HCT116 (cell line): ENCODE results near the gene LGR6. TPM values are rescaled to one million over a fixed set of nuclear protein-coding genes. Genes with fewer than 3 reads are reported as not detected.

Experiments used
- ATAC-seq: fragments of 200-7000 bp; cut with Tn5 transposase; 2 replicates; pipeline ENCODE4 v1.9.1; 2020; ENCODE audit warnings: mild to moderate bottlenecking, moderate library complexity
- BruUV-seq: library from RNA; stranded (reverse); fragments of 400-500 nt; replicated peaks from 2 replicates; lab custom pipeline; 2021; lab: Mats Ljungman, UMichigan
- CTCF ChIA-PET: fragments of 300-600 bp; sonication (Branson Sonifier 250); formaldehyde crosslinking; loops from one replicate; lab custom pipeline; 2021; ENCODE audit warnings: antibody characterized with exemption; lab: Charles Lee
- POLR2A ChIA-PET: fragments of 300-600, 350-600 bp; sonication (Branson Sonifier 250); formaldehyde crosslinking; loops from one replicate; lab custom pipeline; 2021; ENCODE audit warnings: antibody characterized with exemption; lab: Charles Lee
- RAD21 ChIA-PET, 2 experiments: fragments of 300-600 bp; sonication (Branson Sonifier 250); formaldehyde crosslinking; loops; one replicate each; lab custom pipeline; 2023; ENCODE audit warnings: low total read pairs in 2 of 2; ENCODE audit not compliant: uncharacterized antibody in 2 of 2, unreplicated experiment in 2 of 2, low non-redundant PET in 1 of 2; lab: Charles Lee
- DNase-seq: peaks from one replicate; pipeline ENCODE4 v3.0.0-alpha.2; 2010; ENCODE audit warnings: low read depth, low spot score
- H2AFZ ChIP-seq: fragments of 200-600 bp; shearing (Covaris generic), sonication (generic); 2 replicates; pipeline ENCODE4 v1.6.1; 2017; ENCODE audit warnings: low read depth, mixed run types, mixed read lengths, antibody characterized with exemption, low read length; ENCODE audit not compliant: poor library complexity, severe bottlenecking
- H3K27ac ChIP-seq: 2 replicates; pipeline ENCODE4 v1.5.1; 2012; ENCODE audit warnings: low read depth, low read length
- H3K27me3 ChIP-seq: fragments of 200-600 bp; sonication (generic); 2 replicates; pipeline ENCODE4 v1.6.1; 2016; ENCODE audit warnings: mixed run types, low read length, mixed read lengths; ENCODE audit not compliant: insufficient read depth
- H3K36me3 ChIP-seq, 2 experiments: fragments of 200-500 bp in 1 of 2; fragments of 200-600 bp in 1 of 2; sonication (Bioruptor generic) in 1 of 2; sonication (generic) in 1 of 2; 2 replicates each; pipeline versions ENCODE4 v1.5.1 to v1.6.1; 2014 to 2016; ENCODE audit warnings: low read length in 2 of 2, inconsistent platforms in 1 of 2, mixed read lengths in 1 of 2, mixed run types in 1 of 2; ENCODE audit not compliant: insufficient read depth in 2 of 2, control insufficient read depth in 1 of 2
- H3K4me1 ChIP-seq, 2 experiments: fragments of 200-600 bp in 1 of 2; sonication (generic) in 1 of 2; 2 replicates each; pipeline versions ENCODE4 v1.5.1 to v1.6.1; 2012 to 2017; ENCODE audit warnings: low read length in 2 of 2, inconsistent platforms in 1 of 2, mild to moderate bottlenecking in 1 of 2, mixed read lengths in 1 of 2, mixed run types in 1 of 2, moderate library complexity in 1 of 2; ENCODE audit not compliant: insufficient read depth in 2 of 2, control insufficient read depth in 1 of 2
- H3K4me2 ChIP-seq: fragments of 200-600 bp; sonication (generic); 2 replicates; pipeline ENCODE4 v1.6.1; 2017; ENCODE audit warnings: mixed run types, low read length, mixed read lengths
- H3K4me3 ChIP-seq, 2 experiments: fragments of 200-600 bp in 1 of 2; sonication (generic) in 1 of 2; replicated peaks in 1 of 2; 2 replicates each; pipeline ENCODE4 v1.5.1; 2011 to 2016; ENCODE audit warnings: low read length in 2 of 2, control low read depth in 1 of 2, low read depth in 1 of 2, mild to moderate bottlenecking in 1 of 2, mixed read lengths in 1 of 2, mixed run types in 1 of 2
- H3K79me2 ChIP-seq: fragments of 200-600 bp; sonication (generic); 2 replicates; pipeline ENCODE4 v1.6.1; 2017; ENCODE audit warnings: mild to moderate bottlenecking, mixed run types, low read length, moderate library complexity, mixed read lengths; ENCODE audit not compliant: insufficient read depth
- H3K9ac ChIP-seq: fragments of 200-600 bp; sonication (generic); 2 replicates; pipeline ENCODE4 v1.6.1; 2016; ENCODE audit warnings: low read length, mixed read lengths
- H3K9me2 ChIP-seq: fragments of 200-600 bp; sonication (generic), shearing (Covaris generic); 2 replicates; pipeline ENCODE4 v1.6.1; 2017; ENCODE audit warnings: mixed run types, mild to moderate bottlenecking, moderate library complexity; ENCODE audit not compliant: insufficient read depth
- H3K9me3 ChIP-seq, 2 experiments: fragments of 200-500 bp in 1 of 2; fragments of 200-600 bp in 1 of 2; sonication (Bioruptor generic) in 1 of 2; sonication (generic) in 1 of 2; 2 replicates each; pipeline ENCODE4 v1.6.1; 2014 to 2017; ENCODE audit warnings: low read length in 2 of 2, mixed read lengths in 2 of 2, inconsistent platforms in 1 of 2, low read depth in 1 of 2, mild to moderate bottlenecking in 1 of 2, mixed run types in 1 of 2, moderate library complexity in 1 of 2; ENCODE audit not compliant: control insufficient read depth in 1 of 2, insufficient read depth in 1 of 2
- H4K20me1 ChIP-seq: fragments of 200-600 bp; sonication (generic), shearing (Covaris generic); 2 replicates; pipeline ENCODE4 v1.6.1; 2017; ENCODE audit warnings: mixed run types, mild to moderate bottlenecking, moderate library complexity; ENCODE audit not compliant: insufficient read depth
- CBX3 ChIP-seq: IDR thresholded peaks from 2 replicates; pipeline ENCODE4 v1.6.1; 2012; ENCODE audit warnings: low read depth
- CEBPB ChIP-seq: IDR thresholded peaks from 2 replicates; pipeline ENCODE4 v1.6.1; 2012; ENCODE audit warnings: low read depth
- ELF1 ChIP-seq: IDR thresholded peaks from 2 replicates; pipeline ENCODE4 v1.6.1; 2012; ENCODE audit warnings: low read depth, borderline replicate concordance
- EZH2 ChIP-seq: fragments of 200-600 bp; sonication (generic); IDR thresholded peaks from 2 replicates; pipeline ENCODE4 v1.6.1; 2017; ENCODE audit warnings: antibody characterized with exemption, mixed run types
- EZH2phosphoT487 ChIP-seq: fragments of 200-600 bp; IDR thresholded peaks from 2 replicates; pipeline ENCODE4 v1.6.1; 2018; ENCODE audit warnings: antibody characterized with exemption, borderline replicate concordance
- FOSL1 ChIP-seq: IDR thresholded peaks from 2 replicates; pipeline ENCODE4 v1.6.1; 2012; ENCODE audit warnings: low read depth
- MAX ChIP-seq: IDR thresholded peaks from 2 replicates; pipeline ENCODE4 v1.6.1; 2012
- POLR2A ChIP-seq: IDR thresholded peaks from 2 replicates; pipeline ENCODE4 v1.7.0; 2011; ENCODE audit warnings: borderline replicate concordance; ENCODE audit not compliant: insufficient read depth, insufficient read length; ENCODE audit errors: extremely low read depth
- POLR2AphosphoS5 ChIP-seq: IDR thresholded peaks from 2 replicates; pipeline ENCODE4 v1.6.1; 2011; ENCODE audit warnings: mild to moderate bottlenecking, low read depth, low read length, moderate library complexity
- RAD21 ChIP-seq: IDR thresholded peaks from 2 replicates; pipeline ENCODE4 v1.6.1; 2012; ENCODE audit warnings: low read depth, mild to moderate bottlenecking
- SP1 ChIP-seq: IDR thresholded peaks from 2 replicates; pipeline ENCODE4 v1.6.1; 2012; ENCODE audit warnings: low read depth
- SRF ChIP-seq: IDR thresholded peaks from 2 replicates; pipeline ENCODE4 v1.6.1; 2012; ENCODE audit warnings: low read depth
- ZBTB33 ChIP-seq: IDR thresholded peaks from 2 replicates; pipeline ENCODE4 v1.6.1; 2011; ENCODE audit warnings: mild to moderate bottlenecking, low read length, moderate library complexity; ENCODE audit not compliant: insufficient replicate concordance; ENCODE audit errors: extremely low read depth
- ZFX ChIP-seq: fragments of 450-650 bp; IDR thresholded peaks from 2 replicates; pipeline ENCODE4 v1.6.1; 2017
- intact Hi-C: fragments of 100-400 bp; cut with micrococcal nuclease; formaldehyde crosslinking; loops from 2 replicates; pipeline ENCODE4 v1.10.0; 2022
- total RNA-seq: library from RNA; stranded (reverse); gene quantifications from one replicate; pipeline ENCODE4 v1.2.1, GENCODE V29; 2021; ENCODE audit not compliant: unreplicated experiment
- TF ChIP-seq, protein P1 (sequence below): IDR thresholded peaks from 2 replicates; pipeline ENCODE4 v1.6.1; 2012
- TF ChIP-seq, protein P2 (sequence below), 3 experiments: fragments of 200-600 bp in 1 of 3; sonication (generic) in 1 of 3; IDR thresholded peaks in 2 of 3; conservative IDR thresholded peaks in 1 of 3; 2 replicates each; pipeline ENCODE4 v1.5.1; 2012 to 2017; ENCODE audit warnings: low read depth in 2 of 3, low read length in 2 of 3, antibody characterized with exemption in 1 of 3, borderline replicate concordance in 1 of 3, control low read depth in 1 of 3, mild to moderate bottlenecking in 1 of 3, mixed read lengths in 1 of 3, mixed run types in 1 of 3, moderate library complexity in 1 of 3; ENCODE audit not compliant: insufficient read depth in 1 of 3

LGR6 gene
- total RNA-seq, 1 experiment from 2014 or later: 0.20 TPM

GRCh38 chr1:202333861-202334260 is 140.3 kb downstream of the LGR6 start (continued):
- TF ChIP-seq SP1 (no peak), FOSL1 (no peak), POLR2AphosphoS5 (no peak), EZH2phosphoT487 (no peak), ZBTB33 (no peak), POLR2A (no peak), SRF (no peak), ZFX (no peak), ELF1 (no peak), CBX3 (no peak), CEBPB (no peak), EZH2 (no peak), MAX (no peak)
- TF ChIP-seq, protein P1, sequence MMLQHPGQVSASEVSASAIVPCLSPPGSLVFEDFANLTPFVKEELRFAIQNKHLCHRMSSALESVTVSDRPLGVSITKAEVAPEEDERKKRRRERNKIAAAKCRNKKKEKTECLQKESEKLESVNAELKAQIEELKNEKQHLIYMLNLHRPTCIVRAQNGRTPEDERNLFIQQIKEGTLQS: no peak

DNA sequence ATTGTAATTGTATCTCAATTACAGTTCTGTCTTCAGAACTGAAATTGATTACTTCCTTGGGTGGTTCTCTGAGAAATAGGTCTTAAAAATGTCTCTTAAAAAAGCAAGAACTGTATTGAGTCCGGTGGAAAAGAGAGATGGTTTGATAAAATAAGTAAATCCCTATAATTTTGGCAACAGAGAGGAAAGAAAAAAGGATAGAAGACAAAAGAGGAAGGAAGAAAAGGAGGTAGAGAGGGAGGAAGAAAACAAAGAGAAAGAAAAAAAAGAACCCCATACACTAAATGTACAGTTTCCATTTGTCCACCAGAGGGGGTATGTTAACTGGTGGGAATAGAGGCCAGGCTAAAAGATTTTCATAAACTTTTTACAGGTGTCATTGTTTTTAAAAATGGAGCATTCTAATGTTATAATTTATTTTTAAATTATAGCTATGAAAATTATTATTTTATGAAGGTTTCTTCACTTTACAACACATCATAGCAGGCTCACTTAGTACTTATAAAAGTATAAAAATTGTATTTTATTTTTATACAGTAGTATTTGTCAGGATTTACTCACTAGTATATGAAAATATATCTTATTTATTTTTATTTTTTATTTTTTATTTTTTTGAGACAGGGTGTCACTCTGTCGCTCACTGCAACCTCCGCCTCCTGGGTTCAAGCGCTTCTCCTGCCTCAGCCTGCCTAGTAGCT is 150.2 kb downstream of the LGR6 start:
- Histone ChIP-seq H3K4me1 (peaks cover 4 to 28% of the 10 kb centered on the region in 2 experiments; a peak in 2 of 4 replicates), H3K27me3 (no peaks in the 10 kb centered on the region), H3K9me3 (no peaks in the 10 kb centered on the region), H3K27ac (no peak overlapping the region; the same call in 1 of the 2 replicates), H3K9me2 (no peaks in the 10 kb centered on the region), H4K20me1 (no peaks in the 10 kb centered on the region), H2AFZ (peak overlapping the region; percentile 99), H3K4me3 (no peak overlapping the region), H3K4me2 (peak overlapping the region; percentile 53), H3K9ac (peak overlapping the region; percentile 35; the same call in 1 of the 2 replicates), H3K36me3 (no peaks in the 10 kb centered on the region), H3K79me2 (peaks cover 24% of the 10 kb centered on the region)
- TF ChIP-seq, protein P2, sequence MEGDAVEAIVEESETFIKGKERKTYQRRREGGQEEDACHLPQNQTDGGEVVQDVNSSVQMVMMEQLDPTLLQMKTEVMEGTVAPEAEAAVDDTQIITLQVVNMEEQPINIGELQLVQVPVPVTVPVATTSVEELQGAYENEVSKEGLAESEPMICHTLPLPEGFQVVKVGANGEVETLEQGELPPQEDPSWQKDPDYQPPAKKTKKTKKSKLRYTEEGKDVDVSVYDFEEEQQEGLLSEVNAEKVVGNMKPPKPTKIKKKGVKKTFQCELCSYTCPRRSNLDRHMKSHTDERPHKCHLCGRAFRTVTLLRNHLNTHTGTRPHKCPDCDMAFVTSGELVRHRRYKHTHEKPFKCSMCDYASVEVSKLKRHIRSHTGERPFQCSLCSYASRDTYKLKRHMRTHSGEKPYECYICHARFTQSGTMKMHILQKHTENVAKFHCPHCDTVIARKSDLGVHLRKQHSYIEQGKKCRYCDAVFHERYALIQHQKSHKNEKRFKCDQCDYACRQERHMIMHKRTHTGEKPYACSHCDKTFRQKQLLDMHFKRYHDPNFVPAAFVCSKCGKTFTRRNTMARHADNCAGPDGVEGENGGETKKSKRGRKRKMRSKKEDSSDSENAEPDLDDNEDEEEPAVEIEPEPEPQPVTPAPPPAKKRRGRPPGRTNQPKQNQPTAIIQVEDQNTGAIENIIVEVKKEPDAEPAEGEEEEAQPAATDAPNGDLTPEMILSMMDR (IDR thresholded peaks at IDR 0.05 in 2 of 3, conservative IDR thresholded peaks at IDR 0.05 in 1 of 3; ENCODE audit: borderline replicate concordance in 1 of 3, insufficient read depth in 1 of 3, low read depth in 2 of 3, low read length in 2 of 3): peak; percentile 65 to 74 (median 68); a peak in 5 of 6 replicates
- TF ChIP-seq ELF1: no peak
- TF ChIP-seq RAD21: peak; percentile 74
- ChIA-PET CTCF (interaction anchor here (0.6 to 1.7 kb wide), 5 partner anchors 9 to 376 kb away, joined by 3 to 7 read pairs (median 3); no protein-coding TSS in a partner anchor), POLR2A (no interaction called here), RAD21 (no interaction called here)
- intact Hi-C loops: loop anchor here (2.0 to 10.0 kb wide), 3 partner anchors 111 to 375 kb away; no protein-coding TSS in a partner anchor
- DNase-seq (peak; percentile 39), ATAC-seq (no peak)
- BruUV-seq: no TSS peak
